HG03460 (cell line): ENCODE data around the gene LCK.
"Not testable (repeated sequence)": the region's sequence is repeated elsewhere in the genome, so short reads cannot be mapped to it uniquely, and the experiment has no call there.

Experiments
- ATAC-seq: cut with Tn5 transposase; IDR thresholded peaks from one replicate; pipeline ENCODE4 v1.9.1; 2021; ENCODE audit not compliant: unreplicated experiment

LCK gene

DNA sequence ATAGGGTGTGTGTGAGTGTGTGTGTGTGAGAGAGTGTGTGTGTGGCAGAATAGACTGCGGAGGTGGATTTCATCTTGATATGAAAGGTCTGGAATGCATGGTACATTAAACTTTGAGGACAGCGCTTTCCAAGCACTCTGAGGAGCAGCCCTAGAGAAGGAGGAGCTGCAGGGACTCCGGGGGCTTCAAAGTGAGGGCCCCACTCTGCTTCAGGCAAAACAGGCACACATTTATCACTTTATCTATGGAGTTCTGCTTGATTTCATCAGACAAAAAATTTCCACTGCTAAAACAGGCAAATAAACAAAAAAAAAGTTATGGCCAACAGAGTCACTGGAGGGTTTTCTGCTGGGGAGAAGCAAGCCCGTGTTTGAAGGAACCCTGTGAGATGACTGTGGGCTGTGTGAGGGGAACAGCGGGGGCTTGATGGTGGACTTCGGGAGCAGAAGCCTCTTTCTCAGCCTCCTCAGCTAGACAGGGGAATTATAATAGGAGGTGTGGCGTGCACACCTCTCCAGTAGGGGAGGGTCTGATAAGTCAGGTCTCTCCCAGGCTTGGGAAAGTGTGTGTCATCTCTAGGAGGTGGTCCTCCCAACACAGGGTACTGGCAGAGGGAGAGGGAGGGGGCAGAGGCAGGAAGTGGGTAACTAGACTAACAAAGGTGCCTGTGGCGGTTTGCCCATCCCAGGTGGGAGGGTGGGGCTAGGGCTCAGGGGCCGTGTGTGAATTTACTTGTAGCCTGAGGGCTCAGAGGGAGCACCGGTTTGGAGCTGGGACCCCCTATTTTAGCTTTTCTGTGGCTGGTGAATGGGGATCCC is 22.5 kb downstream of the LCK start:
- ATAC-seq: no peak

DNA sequence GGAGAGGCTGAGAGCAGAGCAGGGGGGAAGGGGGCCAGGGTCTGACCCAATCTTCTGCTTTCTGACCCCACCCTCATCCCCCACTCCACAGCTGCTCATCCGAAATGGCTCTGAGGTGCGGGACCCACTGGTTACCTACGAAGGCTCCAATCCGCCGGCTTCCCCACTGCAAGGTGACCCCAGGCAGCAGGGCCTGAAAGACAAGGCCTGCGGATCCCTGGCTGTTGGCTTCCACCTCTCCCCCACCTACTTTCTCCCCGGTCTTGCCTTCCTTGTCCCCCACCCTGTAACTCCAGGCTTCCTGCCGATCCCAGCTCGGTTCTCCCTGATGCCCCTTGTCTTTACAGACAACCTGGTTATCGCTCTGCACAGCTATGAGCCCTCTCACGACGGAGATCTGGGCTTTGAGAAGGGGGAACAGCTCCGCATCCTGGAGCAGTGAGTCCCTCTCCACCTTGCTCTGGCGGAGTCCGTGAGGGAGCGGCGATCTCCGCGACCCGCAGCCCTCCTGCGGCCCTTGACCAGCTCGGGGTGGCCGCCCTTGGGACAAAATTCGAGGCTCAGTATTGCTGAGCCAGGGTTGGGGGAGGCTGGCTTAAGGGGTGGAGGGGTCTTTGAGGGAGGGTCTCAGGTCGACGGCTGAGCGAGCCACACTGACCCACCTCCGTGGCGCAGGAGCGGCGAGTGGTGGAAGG is 23.7 kb downstream of the LCK start:
- ATAC-seq: no peak

DNA sequence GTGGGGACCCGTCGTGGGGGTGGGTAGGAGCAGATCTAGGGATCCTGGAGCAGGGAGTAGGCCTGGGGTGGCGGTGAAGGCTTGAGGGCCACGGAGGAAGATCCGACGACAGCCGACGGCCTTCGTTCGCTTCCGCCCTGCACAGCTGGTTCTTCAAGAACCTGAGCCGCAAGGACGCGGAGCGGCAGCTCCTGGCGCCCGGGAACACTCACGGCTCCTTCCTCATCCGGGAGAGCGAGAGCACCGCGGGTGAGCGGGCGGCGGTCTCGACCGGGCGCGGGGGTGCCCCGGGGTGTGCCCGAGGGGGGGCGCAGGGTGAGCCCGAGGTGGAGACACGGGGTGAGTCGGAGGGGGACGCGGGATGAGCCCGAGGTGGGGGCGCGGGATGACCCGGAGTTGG is 24.4 kb downstream of the LCK start:
- ATAC-seq: no peak

DNA sequence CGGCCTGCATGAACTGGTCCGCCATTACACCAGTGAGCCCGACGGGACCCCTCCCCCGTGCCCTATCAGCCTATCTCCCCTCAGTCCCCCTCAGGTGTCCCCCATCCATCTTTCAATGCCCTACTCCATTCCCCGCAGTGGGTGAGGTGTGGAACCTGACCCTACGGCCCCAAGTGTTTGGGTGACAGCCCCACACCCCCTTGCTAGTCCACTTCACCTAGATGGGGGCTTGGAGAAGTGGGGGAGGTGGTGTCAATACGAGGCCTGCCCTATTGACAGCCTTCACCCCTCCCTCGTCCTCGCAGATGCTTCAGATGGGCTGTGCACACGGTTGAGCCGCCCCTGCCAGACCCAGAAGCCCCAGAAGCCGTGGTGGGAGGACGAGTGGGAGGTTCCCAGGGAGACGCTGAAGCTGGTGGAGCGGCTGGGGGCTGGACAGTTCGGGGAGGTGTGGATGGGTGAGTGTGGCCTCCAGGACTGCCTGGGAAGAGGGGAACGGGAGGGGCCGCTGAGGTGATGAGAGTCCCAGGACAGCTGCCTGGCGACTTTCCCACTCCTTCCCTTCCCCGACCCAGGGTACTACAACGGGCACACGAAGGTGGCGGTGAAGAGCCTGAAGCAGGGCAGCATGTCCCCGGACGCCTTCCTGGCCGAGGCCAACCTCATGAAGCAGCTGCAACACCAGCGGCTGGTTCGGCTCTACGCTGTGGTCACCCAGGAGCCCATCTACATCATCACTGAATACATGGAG is 25.1 kb downstream of the LCK start:
- ATAC-seq: no peak

DNA sequence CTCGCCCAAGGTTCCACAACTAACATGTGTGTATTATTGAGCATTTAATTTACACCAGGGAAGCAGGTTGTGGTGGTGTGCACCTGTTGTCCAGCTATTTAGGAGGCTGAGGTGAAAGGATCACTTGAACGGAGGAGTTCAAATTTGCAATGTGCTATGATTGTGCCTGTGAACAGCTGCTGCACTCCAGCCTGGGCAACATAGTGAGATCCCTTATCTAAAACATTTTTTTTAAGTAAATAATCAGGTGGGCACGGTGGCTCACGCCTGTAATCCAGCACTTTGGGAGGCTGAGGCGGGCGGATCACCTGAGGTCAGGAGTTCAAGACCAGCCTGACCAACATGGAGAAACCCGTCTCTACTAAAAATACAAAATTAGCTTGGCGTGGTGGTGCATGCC is 33.7 kb downstream of the LCK start:
- not testable (repeated sequence) for ATAC-seq

DNA sequence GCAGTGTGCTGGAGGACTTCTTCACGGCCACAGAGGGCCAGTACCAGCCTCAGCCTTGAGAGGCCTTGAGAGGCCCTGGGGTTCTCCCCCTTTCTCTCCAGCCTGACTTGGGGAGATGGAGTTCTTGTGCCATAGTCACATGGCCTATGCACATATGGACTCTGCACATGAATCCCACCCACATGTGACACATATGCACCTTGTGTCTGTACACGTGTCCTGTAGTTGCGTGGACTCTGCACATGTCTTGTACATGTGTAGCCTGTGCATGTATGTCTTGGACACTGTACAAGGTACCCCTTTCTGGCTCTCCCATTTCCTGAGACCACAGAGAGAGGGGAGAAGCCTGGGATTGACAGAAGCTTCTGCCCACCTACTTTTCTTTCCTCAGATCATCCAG is 34.6 kb downstream of the LCK start:
- ATAC-seq: no peak

DNA sequence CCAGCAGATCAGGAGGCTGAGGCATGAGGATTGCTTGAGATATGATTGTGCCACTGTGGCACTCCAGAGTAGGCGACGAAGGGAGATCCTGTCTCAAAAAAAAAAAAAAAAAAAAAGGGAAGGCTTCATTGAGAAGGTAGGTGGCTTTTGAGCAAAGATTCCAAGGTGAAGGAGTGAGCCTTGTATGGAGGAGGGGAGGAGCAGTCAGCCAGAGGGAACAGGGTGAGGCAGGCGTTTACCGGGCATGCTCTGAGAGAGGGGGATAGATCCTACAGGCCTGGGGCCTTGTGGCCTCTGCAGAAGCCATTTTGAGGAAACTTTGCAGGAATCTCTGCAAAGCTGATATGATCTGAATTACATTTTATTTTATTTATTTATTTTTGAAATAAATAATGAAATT is 35.7 kb downstream of the LCK start:
- ATAC-seq: no peak

DNA sequence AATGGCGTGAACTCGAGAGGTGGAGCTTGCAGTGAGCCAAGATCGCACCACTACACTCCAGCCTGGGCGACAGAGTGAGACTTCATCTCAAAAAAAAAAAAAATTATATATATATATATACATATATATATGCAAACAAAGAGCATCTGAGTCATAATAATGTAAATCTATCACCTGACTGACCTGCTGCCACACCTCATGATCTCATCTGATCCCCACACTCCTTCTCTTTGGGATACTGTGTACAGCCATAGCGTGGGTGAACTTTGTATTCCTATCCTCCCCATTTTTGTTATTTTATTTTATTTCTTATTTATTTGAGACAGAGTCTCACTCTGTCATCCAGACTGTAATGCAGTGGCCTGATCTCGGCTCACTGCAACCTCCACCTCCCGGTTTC is 38.2 kb downstream of the LCK start:
- no peak for ATAC-seq

DNA sequence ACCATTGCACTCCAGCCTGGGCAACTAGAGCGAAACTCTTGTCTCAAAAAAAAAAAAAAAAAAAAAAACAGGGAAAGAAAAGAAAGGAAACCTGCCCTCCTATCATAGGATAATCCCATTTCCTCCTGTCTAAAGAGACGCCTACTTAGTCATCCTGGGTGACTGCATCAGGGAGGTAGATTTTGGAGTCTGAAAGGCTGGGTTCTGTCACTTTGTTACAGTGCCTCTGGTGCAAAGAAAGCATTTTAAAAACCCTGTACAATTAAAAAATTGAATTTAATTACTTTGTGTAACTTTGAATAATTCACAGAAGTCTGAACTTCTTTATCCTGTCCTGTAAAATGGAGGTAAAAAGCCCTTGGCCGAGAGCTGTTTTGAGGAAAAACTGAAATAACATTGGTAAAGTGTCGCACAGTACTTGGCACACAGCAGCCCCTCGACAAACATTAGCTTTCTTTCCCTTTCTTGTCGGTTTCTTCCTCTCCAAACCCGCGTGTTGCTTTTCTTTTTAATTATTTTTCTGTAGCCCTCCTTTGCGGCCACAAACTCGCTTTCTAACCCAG is 40.2 kb downstream of the LCK start:
- no peak for ATAC-seq

DNA sequence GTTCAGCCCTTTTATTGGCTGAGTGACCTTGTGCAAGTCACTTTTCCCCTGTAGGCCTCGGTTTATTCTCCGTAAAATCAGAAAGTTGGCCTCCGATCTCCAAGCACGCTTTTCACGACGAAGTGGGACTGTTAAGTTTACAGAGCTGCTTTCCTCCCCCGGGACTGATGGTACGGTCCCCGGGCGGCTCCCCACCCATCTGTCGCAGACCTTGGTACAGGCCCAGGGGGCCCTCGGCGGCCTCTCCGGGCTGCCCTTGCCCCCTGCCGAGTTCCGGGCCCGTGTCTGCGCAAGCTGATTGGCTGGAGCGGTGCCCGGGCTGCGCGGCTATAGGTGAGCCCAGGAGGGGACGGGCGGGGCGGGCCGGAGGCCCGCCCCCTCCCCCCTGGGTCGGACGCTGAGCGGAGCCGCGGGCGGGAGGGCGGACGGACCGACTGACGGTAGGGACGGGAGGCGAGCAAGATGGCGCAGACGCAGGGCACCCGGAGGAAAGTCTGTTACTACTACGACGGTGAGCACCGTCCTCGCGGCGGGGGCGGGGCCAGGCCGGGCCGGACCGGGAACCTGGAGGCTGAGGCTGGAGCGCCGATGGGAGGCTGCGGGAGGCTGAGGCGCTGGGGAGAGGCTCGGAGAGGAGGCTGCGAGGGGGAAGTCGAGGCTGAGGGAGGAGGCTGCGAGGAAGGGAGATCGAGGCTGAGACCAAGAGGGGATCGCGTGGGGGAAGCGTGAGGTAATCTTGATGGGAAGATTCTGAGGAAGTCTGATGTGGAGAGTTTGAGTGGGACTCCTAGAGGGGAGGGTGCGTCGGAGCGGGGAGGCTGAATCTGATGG is 40.9 kb downstream of the LCK start, which contains the start of gene HDAC1:
Gene HDAC1 (plus strand): TSS at position 376 of the 831 bp plus-strand sequence. CDS start 87 bp downstream, at position 463.
- peak; percentile 98 for ATAC-seq

DNA sequence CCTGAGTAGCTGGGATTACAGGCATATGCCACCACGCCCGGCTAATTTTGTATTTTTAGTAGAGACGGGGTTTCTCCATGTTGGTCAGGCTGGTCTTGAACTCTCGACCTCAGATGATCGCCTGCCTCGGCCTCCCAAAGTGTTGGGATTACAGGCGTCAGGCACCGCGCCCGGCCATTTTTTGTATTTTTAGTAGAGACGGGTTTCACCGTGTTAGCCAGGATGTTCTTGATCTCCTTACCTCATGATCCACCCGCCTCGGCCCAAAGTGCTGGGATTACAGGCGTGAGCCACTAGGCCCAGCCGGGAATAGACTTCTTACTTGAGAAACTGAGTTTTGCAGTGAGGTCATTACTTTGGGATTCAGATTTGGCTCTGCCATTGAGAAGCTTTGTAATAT is 47.1 kb downstream of the LCK start:
- ATAC-seq: not testable (repeated sequence)

DNA sequence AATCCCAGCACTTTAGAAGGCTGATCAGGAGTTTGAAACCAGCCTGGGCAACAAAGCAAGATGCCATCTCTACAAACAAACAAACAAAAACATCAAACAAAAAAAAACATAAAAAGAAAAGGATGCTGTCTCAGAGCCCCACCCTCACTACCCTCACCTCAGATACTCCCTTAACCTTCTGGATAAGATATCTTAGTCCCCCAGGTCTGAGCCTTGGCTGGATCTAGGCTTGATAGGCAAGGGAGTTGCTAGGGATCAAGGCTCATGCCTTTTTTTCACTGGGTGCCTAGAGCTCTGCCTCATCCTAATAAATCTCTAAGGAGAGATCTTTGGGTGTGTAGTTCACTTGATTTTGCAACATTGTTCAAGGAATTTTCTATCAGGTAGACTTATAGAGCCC is 48.3 kb downstream of the LCK start:
- ATAC-seq: no peak

DNA sequence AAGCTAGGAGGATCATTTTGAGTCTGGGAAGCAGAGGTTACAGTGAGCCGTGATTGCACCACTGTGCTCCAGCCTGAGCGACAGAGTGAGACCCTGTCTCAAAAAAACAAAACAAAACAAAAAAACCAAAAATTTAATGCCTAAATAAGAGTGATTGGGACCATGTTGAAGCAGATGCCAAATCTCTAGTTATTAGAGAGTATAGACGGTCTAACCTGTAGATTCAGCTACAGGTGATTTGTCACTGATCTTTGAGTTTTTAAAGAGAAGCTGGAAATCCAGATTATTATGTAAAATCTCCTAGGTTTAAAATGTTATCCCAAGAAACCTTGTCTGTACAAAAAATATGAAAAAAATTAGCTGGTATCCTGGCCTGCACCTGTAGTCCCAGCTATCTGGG is 52.3 kb downstream of the LCK start:
- no peak for ATAC-seq

DNA sequence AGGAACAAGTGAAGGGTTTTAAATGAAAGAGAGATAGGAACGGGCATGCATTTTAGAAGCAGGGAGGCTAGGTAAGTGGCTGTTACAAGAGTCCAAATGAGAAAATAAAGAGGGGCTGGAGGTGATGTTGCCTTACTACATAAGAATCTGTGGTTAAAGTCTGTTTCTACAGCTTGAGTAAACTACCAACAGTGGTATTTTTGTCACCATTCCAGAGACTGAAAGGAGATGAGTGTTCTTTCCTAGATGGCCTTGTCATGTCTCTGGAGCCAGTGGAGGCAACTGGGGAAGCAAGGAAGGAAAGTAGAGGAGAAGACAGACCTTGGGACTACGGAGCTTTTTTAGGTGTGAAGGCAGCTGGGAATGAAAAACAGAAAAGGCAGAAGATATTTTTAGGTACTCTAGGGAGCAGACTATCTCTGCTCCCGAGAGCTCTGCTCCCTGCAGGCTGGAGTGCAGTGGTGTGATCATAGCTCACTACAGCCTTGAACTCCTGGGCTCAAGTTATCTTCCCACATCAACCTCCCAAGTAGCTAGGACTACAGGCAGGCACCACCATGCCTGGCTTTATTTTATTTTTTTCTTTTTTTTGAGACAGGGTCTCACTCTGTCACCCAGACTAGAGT is 53.0 kb downstream of the LCK start:
- no peak for ATAC-seq

DNA sequence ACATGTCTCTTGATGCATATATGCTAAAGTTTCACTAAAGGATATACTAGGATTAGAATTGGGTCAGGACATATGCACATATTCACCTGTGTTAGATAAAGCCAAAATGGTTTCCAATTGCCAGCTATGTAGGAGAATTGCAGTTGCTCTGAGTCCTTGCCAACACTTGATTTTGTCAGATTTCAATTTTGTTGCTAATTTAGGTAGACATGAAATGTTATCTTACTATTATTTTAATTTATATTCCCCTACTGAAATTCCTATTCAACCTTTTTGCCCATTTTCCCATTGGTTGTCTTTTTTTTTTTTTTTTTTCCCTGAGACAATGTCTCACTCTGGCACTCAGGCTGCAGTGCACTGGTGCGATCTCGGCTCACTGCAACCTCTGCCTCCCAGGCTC is 54.2 kb downstream of the LCK start:
- ATAC-seq: no peak

DNA sequence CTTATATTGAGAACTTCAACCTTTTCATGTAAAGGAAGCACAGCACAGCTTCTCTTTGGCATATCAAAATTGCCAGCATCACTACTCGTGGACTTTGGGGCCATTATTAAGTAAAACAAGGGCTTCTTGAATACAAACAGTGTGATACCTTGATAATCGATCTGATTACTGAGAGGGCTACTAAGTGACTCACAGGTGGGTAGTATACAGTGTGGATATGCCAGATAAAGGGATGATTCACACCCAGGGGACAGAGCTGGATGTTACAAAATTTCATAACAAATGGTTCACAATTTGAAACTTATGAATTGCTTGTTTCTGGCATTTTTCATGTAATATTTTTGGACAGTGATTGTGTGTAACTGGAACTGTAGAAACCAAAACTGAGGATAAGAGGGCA is 56.3 kb downstream of the LCK start:
- ATAC-seq: no peak

DNA sequence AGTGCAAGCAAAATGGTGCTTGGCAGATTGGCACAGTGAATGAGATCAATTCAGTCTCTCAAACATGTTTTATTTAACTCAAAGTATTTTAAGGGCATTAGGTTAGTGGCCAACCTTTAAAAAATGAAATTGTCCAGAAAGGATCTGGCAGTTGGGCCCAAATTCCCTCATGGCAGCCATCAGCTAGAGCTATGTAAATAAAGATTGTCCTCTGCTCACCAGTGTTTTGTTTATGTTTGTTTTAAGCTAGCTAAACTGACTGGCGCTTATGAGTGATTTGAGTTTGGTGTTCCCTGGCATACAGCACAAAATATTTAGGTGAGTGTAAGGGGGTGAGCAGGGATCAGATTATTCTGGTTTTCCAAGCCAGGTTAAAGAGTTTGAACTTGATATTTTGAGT is 58.9 kb downstream of the LCK start:
- no peak for ATAC-seq

DNA sequence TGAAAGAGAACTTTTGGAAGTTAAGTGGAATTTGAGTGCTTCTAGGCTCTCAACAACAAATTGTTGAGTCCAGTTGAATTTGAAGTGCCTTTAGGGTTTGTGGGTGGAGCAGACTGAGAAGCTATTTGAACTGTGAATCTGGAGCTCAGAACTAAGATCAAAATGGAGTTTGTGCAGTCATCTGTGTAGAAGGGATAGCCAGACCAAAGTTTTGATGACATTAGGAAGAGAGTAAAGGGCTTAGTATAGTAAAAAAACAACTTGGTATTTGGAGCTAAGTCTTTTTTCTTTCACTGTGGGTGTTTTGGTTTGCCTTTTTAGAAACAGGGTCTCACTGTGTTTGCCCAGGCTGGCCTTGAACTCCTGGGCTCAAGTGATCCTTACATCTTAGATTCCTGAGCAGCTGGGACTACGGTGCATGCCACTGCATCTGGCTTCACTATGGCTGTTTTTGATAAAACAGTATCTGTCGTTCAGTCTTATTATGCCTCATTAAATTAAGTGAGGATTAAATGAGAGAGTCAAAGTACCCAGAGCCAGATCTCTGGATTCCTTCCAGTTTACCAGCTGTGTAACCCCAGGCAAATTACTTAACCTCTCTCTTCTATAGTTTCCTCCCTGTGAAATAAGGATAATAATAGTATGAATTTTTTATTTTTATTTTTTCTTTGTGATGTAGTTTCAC is 60.8 kb downstream of the LCK start:
- ATAC-seq: no peak

DNA sequence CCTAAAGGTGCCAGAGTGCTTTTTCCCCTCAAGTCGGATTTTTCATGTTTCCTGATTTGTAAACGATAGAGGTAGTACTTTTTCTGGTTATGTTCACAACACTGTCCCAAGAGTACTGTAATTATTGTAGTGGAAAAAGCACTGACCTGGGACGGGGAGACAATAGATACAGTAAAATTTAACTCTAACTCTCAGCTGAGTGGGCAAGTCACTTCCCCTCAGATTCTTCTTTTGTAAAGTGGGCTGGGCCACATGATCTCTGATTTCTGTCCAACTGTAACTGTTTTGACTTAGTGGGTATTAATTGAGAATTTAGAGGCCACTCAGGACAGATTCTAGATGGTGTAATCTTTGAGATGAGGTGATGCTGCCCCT is 65.8 kb downstream of the LCK start:
- ATAC-seq: no peak
